GM19395 (cell line): ENCODE results near the gene SYNGR3.
A peak's percentile ranks its signal among the peaks of the same experiment; 100 is the strongest.
"Not testable (repeated sequence)": the region's sequence is repeated elsewhere in the genome, so short reads cannot be mapped to it uniquely, and the experiment has no call there.

Source experiments
- ATAC-seq: cut with Tn5 transposase; IDR thresholded peaks from one replicate; pipeline ENCODE4 v1.9.1; 2021; ENCODE audit warnings: mild to moderate bottlenecking, moderate library complexity; ENCODE audit not compliant: unreplicated experiment

SYNGR3 gene

GRCh38 chr16:2007081-2007836, 17.5 kb downstream of the SYNGR3 start:
- no peak for ATAC-seq

DNA sequence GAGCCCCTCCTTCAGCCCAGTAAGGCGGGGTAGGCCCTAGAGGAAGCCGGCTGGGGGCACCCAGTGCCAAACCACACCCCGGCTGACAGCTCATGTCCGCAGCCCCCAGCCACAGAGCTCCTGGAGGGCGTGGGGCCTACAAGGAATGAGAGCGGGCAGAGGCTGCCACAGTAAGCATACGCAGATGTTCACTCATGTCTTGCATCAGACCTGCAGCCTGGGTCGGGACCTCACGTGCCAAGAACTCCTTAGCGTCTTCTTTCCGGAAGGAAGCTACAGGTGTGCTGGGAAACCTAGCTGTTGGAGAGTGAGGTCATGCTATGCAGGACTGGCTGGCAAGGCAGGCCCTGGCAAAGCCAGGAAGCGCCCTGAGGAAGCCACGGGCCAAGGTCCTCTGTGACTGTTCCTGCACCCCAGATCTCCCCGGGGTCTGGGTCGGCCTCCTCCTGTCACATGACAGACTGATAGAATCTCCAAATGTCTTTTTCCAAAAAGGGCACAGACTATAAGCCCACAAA, 18.3 kb downstream of the SYNGR3 start:
- no peak for ATAC-seq

GRCh38 chr16:2008631-2009163, 18.9 kb downstream of the SYNGR3 start:
- ATAC-seq: no peak

- peak; percentile 47 for ATAC-seq
Measured at GRCh38 chr16:2009164-2009711, 19.5 kb downstream of the SYNGR3 start.

DNA sequence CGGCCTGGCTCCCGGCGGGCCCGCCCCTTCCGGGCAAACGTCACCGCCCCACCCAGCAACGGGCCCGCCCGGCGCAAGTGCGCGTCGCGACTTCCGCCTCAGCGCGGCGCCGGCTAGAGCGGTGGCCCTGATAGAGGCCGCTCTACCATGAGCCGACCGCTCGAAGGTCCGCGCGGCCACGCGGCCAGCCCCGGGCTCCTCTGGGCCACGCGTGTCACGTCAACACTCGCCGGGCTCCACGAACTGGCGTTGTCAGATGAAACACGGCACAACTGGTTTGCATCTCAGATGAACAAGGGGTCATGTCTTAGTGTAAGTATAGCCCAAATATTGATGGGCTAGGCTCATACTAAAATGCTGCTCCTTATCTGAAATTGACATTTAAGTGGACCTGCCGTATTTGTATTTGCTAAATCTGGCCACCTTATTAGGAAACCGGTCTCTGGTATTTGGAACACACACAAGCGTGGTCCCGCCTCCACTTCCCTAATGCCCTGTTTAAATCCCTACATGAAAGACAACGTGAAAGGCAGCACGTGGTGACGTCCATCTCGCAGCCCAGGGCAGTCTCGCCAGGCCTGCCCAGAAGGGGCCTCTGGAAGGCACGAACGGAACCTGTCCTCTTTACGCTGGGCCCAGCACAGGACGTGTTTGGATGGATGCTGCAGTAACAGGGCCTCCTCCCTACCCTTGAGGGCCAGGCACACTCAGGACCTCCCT, 20.2 kb downstream of the SYNGR3 start, which contains the start of gene ZNF598:
ZNF598 (minus strand) TSS at position 31 of the 720 bp plus-strand sequence.
- peak; percentile 67 for ATAC-seq

GRCh38 chr16:2011726-2012125, 22.0 kb downstream of the SYNGR3 start:
- not testable (repeated sequence) for ATAC-seq

GRCh38 chr16:2013527-2013926, 23.8 kb downstream of the SYNGR3 start:
- no peak for ATAC-seq

DNA sequence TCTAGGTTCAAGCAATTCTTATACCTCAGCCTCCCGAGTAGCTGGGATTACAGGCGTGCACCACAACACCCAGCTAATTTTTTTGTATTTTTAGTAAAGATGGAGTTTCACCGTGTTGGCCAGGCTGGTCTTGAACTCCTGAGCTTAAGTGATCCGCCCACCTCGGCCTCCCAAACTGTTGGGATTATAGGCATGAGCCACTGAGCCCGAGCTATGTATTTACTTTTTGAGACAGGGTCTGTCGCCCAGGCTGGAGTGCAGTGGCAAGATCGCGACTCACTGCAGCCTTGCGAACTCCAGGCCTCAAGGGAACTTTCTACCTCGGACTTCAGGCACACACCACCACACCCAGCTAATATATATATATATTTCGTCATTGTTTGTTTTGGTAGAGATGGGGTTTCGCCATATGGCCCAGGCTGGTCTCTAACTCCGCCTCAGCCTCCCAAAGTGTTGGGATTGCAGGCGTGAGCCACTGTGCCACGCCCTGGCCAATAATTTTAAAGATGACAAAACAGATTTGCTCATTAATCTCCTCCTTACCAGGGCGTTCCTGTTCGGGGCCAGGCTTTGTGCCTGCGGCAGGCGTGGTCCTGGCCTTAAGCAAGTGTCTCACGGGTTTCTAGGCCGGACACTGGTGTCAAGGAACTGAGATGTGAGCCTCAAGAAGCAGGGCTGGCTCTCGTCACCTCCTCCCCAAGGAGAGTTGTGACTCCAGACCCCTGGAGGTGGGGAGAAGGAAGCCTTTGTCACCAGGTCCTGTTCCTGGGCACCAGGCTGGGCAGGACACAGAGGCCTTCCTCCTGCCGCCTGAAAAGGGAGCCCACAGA, 25.6 kb downstream of the SYNGR3 start:
- ATAC-seq: no peak

DNA sequence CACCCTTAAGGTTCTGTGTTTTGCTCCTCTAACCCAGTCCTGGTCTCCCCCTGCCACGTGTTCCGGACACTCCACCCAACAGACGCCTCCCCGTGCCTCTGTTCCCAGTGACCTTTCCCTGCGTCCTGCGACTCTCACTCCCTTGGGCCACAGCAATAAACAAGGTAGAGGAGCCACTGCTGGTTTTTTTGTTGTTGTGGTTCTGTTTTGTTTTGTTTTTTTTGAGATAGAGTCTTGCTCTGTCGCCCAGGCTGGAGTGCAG, 26.1 kb downstream of the SYNGR3 start:
- no peak for ATAC-seq

DNA sequence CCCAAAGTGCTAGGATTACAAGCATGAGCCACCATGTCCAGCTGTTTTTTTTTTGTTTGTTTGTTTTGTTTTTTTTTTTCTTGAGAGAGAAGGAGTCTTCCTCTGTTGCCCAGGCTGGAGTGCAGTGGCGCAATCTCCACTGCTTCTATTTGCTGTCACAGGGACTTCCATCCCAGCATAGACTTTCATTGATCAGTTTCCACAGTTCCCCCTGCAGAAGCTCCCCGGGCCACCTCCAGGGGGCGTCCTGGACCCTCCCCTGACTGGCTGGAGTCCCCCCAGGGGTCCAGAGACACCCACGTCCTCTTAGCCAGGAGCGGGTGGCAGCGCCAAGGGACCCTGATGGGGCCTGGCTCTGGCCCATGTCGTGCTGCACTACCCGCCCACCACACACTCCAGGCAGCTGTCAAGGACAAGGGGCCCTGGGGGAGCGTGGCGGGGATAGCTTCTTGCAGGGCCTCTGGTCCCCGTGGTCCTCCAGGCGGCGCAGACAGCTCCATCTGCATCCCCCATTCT, 26.7 kb downstream of the SYNGR3 start:
- no peak for ATAC-seq

GRCh38 chr16:2019518-2019920, 29.7 kb downstream of the SYNGR3 start, which contains the start of gene NPW:
Gene NPW, plus strand, starts transcription at chr16:2019785.
- ATAC-seq: no peak

- ATAC-seq: no peak
Measured at GRCh38 chr16:2019921-2020831, 30.4 kb downstream of the SYNGR3 start.

DNA sequence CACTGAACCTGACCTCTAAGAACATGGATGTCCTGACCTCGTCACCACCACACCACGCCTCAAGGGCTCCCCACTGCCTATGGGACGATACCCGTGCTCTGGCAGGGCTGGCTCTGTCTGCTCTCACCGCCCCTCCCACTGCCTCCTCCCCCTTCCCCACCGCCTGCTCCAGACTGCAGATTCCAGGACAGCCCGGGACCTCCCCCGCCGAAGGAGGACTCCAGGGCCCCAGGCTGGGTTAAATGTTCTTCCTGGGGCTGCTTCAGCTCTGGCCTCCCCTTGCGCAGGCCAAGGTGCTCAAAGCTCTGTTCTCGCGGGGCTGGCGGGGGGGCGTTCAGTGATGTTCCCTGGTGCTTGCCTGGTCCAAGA, 32.9 kb downstream of the SYNGR3 start:
- ATAC-seq: peak; percentile 12

- peak; percentile 80 for ATAC-seq
Measured at GRCh38 chr16:2023092-2024031, 33.6 kb downstream of the SYNGR3 start.

- no peak for ATAC-seq
Measured at GRCh38 chr16:2024032-2024420, 34.3 kb downstream of the SYNGR3 start.

- no peak for ATAC-seq
Measured at GRCh38 chr16:2025251-2025650, 35.5 kb downstream of the SYNGR3 start.

- no peak for ATAC-seq
Measured at GRCh38 chr16:2025878-2026460, 36.2 kb downstream of the SYNGR3 start.

- no peak for ATAC-seq
Measured at GRCh38 chr16:2026461-2027023, 36.8 kb downstream of the SYNGR3 start, which contains the start of gene NHERF2. Gene NHERF2, plus strand, starts transcription at chr16:2026902. Its CDS starts 104 bp downstream, at chr16:2027006.
